ENCODE results near the gene CD300LF. TPM values are rescaled to one million over a fixed set of nuclear protein-coding genes. Genes with fewer than 3 reads are reported as not detected.

Gene CD300LF
- total and polyA plus RNA-seq, 9 of the 15 experiments (the other 6 are each of a cell fraction or from before 2014, with no cell fraction given): not detected

GRCh38 chr17:74682471-74683190 lies 30.1 kb downstream of the CD300LF start (continued):
- no peak for TF ChIP-seq NKRF (IDR thresholded peaks at IDR 0.05; ENCODE audit: borderline replicate concordance)

- H3K4me1 ChIP-seq (replicated peaks in 1 of 2; ENCODE audit: control insufficient read depth in 2 of 2, insufficient read depth in 2 of 2, low read length in 2 of 2): no peaks in the 10 kb centered on the region
- DNase-seq (ENCODE audit: extremely low read depth in 1 of 4, low spot score in 3 of 4) (no peak), FAIRE-seq (no peak), ATAC-seq (no peak)
- no peak overlapping the region for H2AFZ ChIP-seq (ENCODE audit: low read depth, low read length)
- WGBS (ENCODE audit: insufficient coverage, low coverage, missing lambda C conversion rate): 0% methylated on average over 6 of the region's 6 CpGs
- POLR2A ChIA-PET: interaction anchor here (0.8 kb wide), 1 partner anchor 11 kb away, joined by 3 read pairs; no protein-coding TSS in a partner anchor
- no peaks in the 10 kb centered on the region for H3K9me3 ChIP-seq (replicated peaks; ENCODE audit: control insufficient read depth, insufficient read depth, low read depth, low read length)
- H3K9me1 ChIP-seq (ENCODE audit: control insufficient read depth, insufficient read depth, low read length): no peaks in the 10 kb centered on the region
- no peaks in the 10 kb centered on the region for H3K79me2 ChIP-seq (ENCODE audit: control insufficient read depth, insufficient read depth, low read length)
- H3K4me2 ChIP-seq (ENCODE audit: insufficient read depth, low read length): no peak overlapping the region
- peaks cover 7 to 46% of the 10 kb centered on the region in 2 experiments; a peak in 4 of 5 replicates for H3K27me3 ChIP-seq (ENCODE audit: control insufficient read depth in 2 of 2, insufficient read depth in 2 of 2, low read length in 2 of 2)
- no peak overlapping the region for H3K27ac ChIP-seq (ENCODE audit: extremely low read depth, low read depth, low read length)
- intact Hi-C loops (cut with micrococcal nuclease): no loop called here
- H3K36me3 ChIP-seq (ENCODE audit: control insufficient read depth, insufficient read depth, low read length): no peaks in the 10 kb centered on the region
- no TSS peak for BruUV-seq (replicated peaks)
- no peaks in the 10 kb centered on the region; the same call in 1 of the 2 replicates for H4K20me1 ChIP-seq (replicated peaks; ENCODE audit: control insufficient read depth, insufficient read depth, low read length)
- H3K9ac ChIP-seq (ENCODE audit: insufficient read depth in 1 of 2, low read depth in 2 of 2, low read length in 2 of 2): no peak overlapping the region
- CTCF ChIA-PET (ENCODE audit: low intra/inter-chr PET ratio): no interaction called here
- TF ChIP-seq SAFB2 (IDR thresholded peaks at IDR 0.05; ENCODE audit: borderline replicate concordance, low read depth, low read length, severe bottlenecking) (no peak), TOE1 (IDR thresholded peaks at IDR 0.05; ENCODE audit: borderline replicate concordance) (no peak), TOE1 (CRISPR knock-in tag; IDR thresholded peaks at IDR 0.05; ENCODE audit: borderline replicate concordance, low read depth) (no peak), ATF6 (CRISPR knock-in tag; IDR thresholded peaks at IDR 0.05) (no peak), MXD1 (CRISPR knock-in tag; IDR thresholded peaks at IDR 0.05; ENCODE audit: borderline replicate concordance, poor library complexity, severe bottlenecking) (no peak)
- in situ Hi-C loops (cut with MboI): no loop called here
- no peak overlapping the region for H3K4me3 ChIP-seq
These were observed 30.7 kb downstream of the CD300LF start for GRCh38 chr17:74682028-74682427.

Measured in K562 (cell line).